Measurements from ENCODE around the gene OTULIN.

OTULIN gene

GRCh38 chr5:14720236-14720923 is 55.9 kb downstream of the OTULIN start:
- no peaks in the 10 kb centered on the region for H3K27me3 ChIP-seq
- no peaks in the 10 kb centered on the region for H3K4me1 ChIP-seq (ENCODE audit: control insufficient read depth in 1 of 2, insufficient read depth in 1 of 2, low read depth in 1 of 2, low read length in 1 of 2)
- H3K4me3 ChIP-seq (ENCODE audit: low read depth in 1 of 2, low read length in 1 of 2) = no peak overlapping the region
- H3K27ac ChIP-seq = no peak overlapping the region
- no peaks in the 10 kb centered on the region for H3K9me3 ChIP-seq
- TF ChIP-seq CTCF (IDR thresholded peaks at IDR 0.05) = no peak
- peaks cover 3% of the 10 kb centered on the region for H3K36me3 ChIP-seq

- Histone ChIP-seq H3K36me3 (no peaks in the 10 kb centered on the region), H3K4me3 (ENCODE audit: low read depth in 1 of 2, low read length in 1 of 2) (no peak overlapping the region)
- no peak for TF ChIP-seq CTCF (IDR thresholded peaks at IDR 0.05)
Observed at GRCh38 chr5:14721990-14722656, 57.6 kb downstream of the OTULIN start.

GRCh38 chr5:14722923-14723322 is 58.4 kb downstream of the OTULIN start:
- H3K4me3 ChIP-seq (ENCODE audit: low read depth in 1 of 2, low read length in 1 of 2) = no peak overlapping the region
- no peak for TF ChIP-seq CTCF (IDR thresholded peaks at IDR 0.05)
- H3K27me3 ChIP-seq = no peaks in the 10 kb centered on the region
- no peaks in the 10 kb centered on the region for H3K36me3 ChIP-seq
- no peaks in the 10 kb centered on the region for H3K4me1 ChIP-seq (ENCODE audit: control insufficient read depth in 1 of 2, insufficient read depth in 1 of 2, low read depth in 1 of 2, low read length in 1 of 2)
- H3K9me3 ChIP-seq = no peaks in the 10 kb centered on the region
- H3K27ac ChIP-seq = no peak overlapping the region

More at GRCh38 chr5:14721990-14722656, 57.6 kb downstream of the OTULIN start:
- Histone ChIP-seq H3K4me1 (ENCODE audit: control insufficient read depth in 1 of 2, insufficient read depth in 1 of 2, low read depth in 1 of 2, low read length in 1 of 2) (no peaks in the 10 kb centered on the region), H3K27me3 (no peaks in the 10 kb centered on the region), H3K27ac (no peak overlapping the region), H3K9me3 (no peaks in the 10 kb centered on the region)

GRCh38 chr5:14723701-14724132 is 59.2 kb downstream of the OTULIN start:
- Histone ChIP-seq H3K9me3 (no peaks in the 10 kb centered on the region), H3K27ac (no peak overlapping the region), H3K36me3 (no peaks in the 10 kb centered on the region), H3K4me1 (ENCODE audit: control insufficient read depth in 1 of 2, insufficient read depth in 1 of 2, low read depth in 1 of 2, low read length in 1 of 2) (no peaks in the 10 kb centered on the region), H3K4me3 (ENCODE audit: low read depth in 1 of 2, low read length in 1 of 2) (no peak overlapping the region), H3K27me3 (no peaks in the 10 kb centered on the region)
- no peak for TF ChIP-seq CTCF (IDR thresholded peaks at IDR 0.05)

GRCh38 chr5:14724633-14725032 is 60.1 kb downstream of the OTULIN start:
- Histone ChIP-seq H3K4me1 (ENCODE audit: control insufficient read depth in 1 of 2, insufficient read depth in 1 of 2, low read depth in 1 of 2, low read length in 1 of 2) (no peaks in the 10 kb centered on the region), H3K27me3 (no peaks in the 10 kb centered on the region), H3K4me3 (ENCODE audit: low read depth in 1 of 2, low read length in 1 of 2) (no peak overlapping the region), H3K9me3 (no peaks in the 10 kb centered on the region), H3K27ac (no peak overlapping the region), H3K36me3 (no peaks in the 10 kb centered on the region)
- TF ChIP-seq CTCF (IDR thresholded peaks at IDR 0.05) = no peak

Data from neutrophil (primary cell).